C4-2B (cell line): Measurements from ENCODE around the gene FOXO3.

Source experiments
- CTCF ChIP-seq: fragments of 450-650 bp; conservative IDR thresholded peaks from 2 replicates; pipeline ENCODE4 v1.5.1; 2017; ENCODE audit warnings: mild to moderate bottlenecking
- ZFX ChIP-seq: fragments of 450-650 bp; IDR thresholded peaks from 2 replicates; pipeline ENCODE4 v1.6.1; 2017

GRCh38 chr6:108549241-108549640 lies 11.5 kb upstream of the FOXO3 start:
- no peak for TF ChIP-seq CTCF
- TF ChIP-seq ZFX = no peak
